Prostate gland (tissue), 2 donors: Measurements from ENCODE around the gene RAB4B. TPM values are rescaled to one million over a fixed set of nuclear protein-coding genes. Genes with fewer than 3 reads are reported as not detected.
A peak's percentile ranks its signal among the peaks of the same experiment; 100 is the strongest.

Experiments
- DNase-seq: peaks from one replicate; pipeline ENCODE4 v3.0.0-alpha.2; 2019; ENCODE audit warnings: low spot score
- H3K27ac ChIP-seq, 2 donors: fragments of 200-600 bp; sonication (generic); 2 replicates each; pipeline ENCODE4 v1.5.1; 2017 to 2019
- H3K27me3 ChIP-seq: fragments of 200-600 bp; sonication (generic); replicated peaks from 2 replicates; pipeline ENCODE4 v1.5.1; 2019; ENCODE audit not compliant: insufficient read depth
- H3K36me3 ChIP-seq, 2 donors: fragments of 200-600 bp; sonication (generic); 1 replicate in 1 of 2; 2 replicates in 1 of 2; pipeline versions ENCODE4 v1.5.1 to v1.8.1; 2017 to 2019
- H3K4me1 ChIP-seq: fragments of 200-600 bp; sonication (generic); replicated peaks from 2 replicates; pipeline ENCODE4 v1.5.1; 2019
- H3K4me3 ChIP-seq, 2 donors: fragments of 200-600 bp; sonication (generic); 2 replicates each; pipeline ENCODE4 v1.5.1; 2017 to 2019
- H3K9me3 ChIP-seq: fragments of 200-600 bp; sonication (generic); 2 replicates; pipeline ENCODE4 v1.5.1; 2017
- CTCF ChIP-seq, 4 experiments: fragments of 200-600 bp in 2 of 4; fragments of 450-650 bp in 2 of 4; sonication (generic) in 2 of 4; IDR thresholded peaks; 1 replicate in 3 of 4; 2 replicates in 1 of 4; pipeline ENCODE4 v1.5.1; 2016 to 2019; ENCODE audit warnings: antibody characterized with exemption in 4 of 4, mild to moderate bottlenecking in 2 of 4, moderate library complexity in 2 of 4
- POLR2A ChIP-seq: fragments of 450-650 bp; IDR thresholded peaks from one replicate; pipeline ENCODE4 v1.6.1; 2016; ENCODE audit warnings: antibody characterized with exemption, mild to moderate bottlenecking
- POLR2AphosphoS5 ChIP-seq: sonication (generic); formaldehyde crosslinking; IDR thresholded peaks from one replicate; pipeline ENCODE4 v1.6.1; 2017; ENCODE audit warnings: antibody characterized with exemption
- WGBS: methylation state at CpG from one replicate; pipeline ENCODE4 v1.1.5; 2018; 5-methylcytosine and 5-hydroxymethylcytosine counted together
- intact Hi-C: fragments of 100-400 bp; cut with DNase I; formaldehyde crosslinking; loops from one replicate; pipeline ENCODE4 v1.14.2; 2022
- total RNA-seq, 2 donors: library from RNA; depleted of rRNA; stranded (reverse); fragments of >200 nt; gene quantifications; one replicate each; pipeline ENCODE4 v1.1.0, GENCODE V29; 2016

Gene RAB4B
- total RNA-seq, 2 donors from 2014 or later: 44.8 to 51.7 TPM

GRCh38 chr19:40797963-40798682 is 20.1 kb downstream of the RAB4B start:
- peak; percentile 49 for DNase-seq
- 9% methylated on average over 28 of the region's 28 CpGs for WGBS

GRCh38 chr19:40798683-40799557 is 20.9 kb downstream of the RAB4B start, which contains the start of gene EGLN2:
Gene EGLN2, plus strand, starts transcription at chr19:40799191. Its CDS starts 1,382 bp downstream, at chr19:40800573.
- no peaks in the 10 kb centered on the region for H3K9me3 ChIP-seq
- TF ChIP-seq POLR2AphosphoS5: peak; percentile 96
- no peak for TF ChIP-seq CTCF (IDR thresholded peaks at IDR 0.05)
- peak; percentile 75 for TF ChIP-seq POLR2A
- intact Hi-C loops: no loop called here
- H3K4me3 ChIP-seq: peak within 1 kb of the TSS; percentile 77 to 98
- H3K36me3 ChIP-seq: peaks cover 0 to 6% of the 10 kb centered on the region in 2 donors
- DNase-seq: peak; percentile 100
- no peaks in the 10 kb centered on the region for H3K27me3 ChIP-seq
- peak within 1 kb of the TSS; percentile 93 to 97 for H3K27ac ChIP-seq
- peaks cover 35% of the 10 kb centered on the region for H3K4me1 ChIP-seq
- under 1% methylated on average over 45 of the region's 110 CpGs for WGBS

More at GRCh38 chr19:40797963-40798682, 20.1 kb downstream of the RAB4B start:
- Histone ChIP-seq H3K4me1 (peaks cover 27% of the 10 kb centered on the region), H3K9me3 (no peaks in the 10 kb centered on the region), H3K27me3 (no peaks in the 10 kb centered on the region), H3K4me3 (peak overlapping the region; percentile 77 to 98), H3K36me3 (peaks cover 0 to 6% of the 10 kb centered on the region in 2 donors), H3K27ac (peak overlapping the region; percentile 88 to 97)
- TF ChIP-seq CTCF (IDR thresholded peaks at IDR 0.05) (peak in 3 of 4 experiments; percentile 17 to 69 (median 56)), POLR2AphosphoS5 (no peak), POLR2A (no peak)
- intact Hi-C loops: loop anchor here (2.0 kb wide), 1 partner anchor 81 kb away; the partner anchor contains the start of genes COQ8B and ITPKC

- no peaks in the 10 kb centered on the region for H3K9me3 ChIP-seq
- TF ChIP-seq CTCF (IDR thresholded peaks at IDR 0.05) (no peak), POLR2AphosphoS5 (no peak), POLR2A (no peak)
- H3K27me3 ChIP-seq: no peaks in the 10 kb centered on the region
- H3K36me3 ChIP-seq: peaks cover 0 to 6% of the 10 kb centered on the region in 2 donors
- peaks cover 43% of the 10 kb centered on the region for H3K4me1 ChIP-seq
- WGBS: under 1% methylated on average over 40 of the region's 40 CpGs
- intact Hi-C loops: no loop called here
- DNase-seq: no peak
- peak overlapping the region; percentile 93 to 97 for H3K27ac ChIP-seq
- peak overlapping the region; percentile 77 to 98 for H3K4me3 ChIP-seq
Observed at GRCh38 chr19:40799558-40800338, 21.7 kb downstream of the RAB4B start.

- no peaks in the 10 kb centered on the region for H3K27me3 ChIP-seq
- intact Hi-C loops: no loop called here
- H3K4me3 ChIP-seq: peak overlapping the region; percentile 77 to 98
- peaks cover 0 to 6% of the 10 kb centered on the region in 2 donors for H3K36me3 ChIP-seq
- H3K27ac ChIP-seq: peak overlapping the region; percentile 93 to 97
- DNase-seq: no peak
- TF ChIP-seq CTCF (IDR thresholded peaks at IDR 0.05) (no peak), POLR2AphosphoS5 (no peak), POLR2A (no peak)
- peaks cover 49% of the 10 kb centered on the region for H3K4me1 ChIP-seq
- 52% methylated on average over 27 of the region's 27 CpGs for WGBS
- H3K9me3 ChIP-seq: no peaks in the 10 kb centered on the region
Observed at GRCh38 chr19:40800339-40800996, 22.4 kb downstream of the RAB4B start.
